ENCODE data around the gene PDE11A. TPM values are rescaled to one million over a fixed set of nuclear protein-coding genes. Genes with fewer than 3 reads are reported as not detected.

Gene PDE11A
- total RNA-seq, 1 donor from 2014 or later = 2.0 TPM

- H3K27ac Mint-ChIP-seq = no peak overlapping the region
- no peaks in the 10 kb centered on the region for H3K36me3 Mint-ChIP-seq
- DNase-seq (ENCODE audit: extremely low spot score, unreplicated experiment) = no peak
- peaks cover 61% of the 10 kb centered on the region for H3K27me3 Mint-ChIP-seq
- peaks cover 5% of the 10 kb centered on the region for H3K9me3 Mint-ChIP-seq
- H3K4me3 Mint-ChIP-seq = peak overlapping the region; percentile 87
- peaks cover 12% of the 10 kb centered on the region for H3K4me1 Mint-ChIP-seq (ENCODE audit: unreplicated experiment)
- no peak for TF ChIP-seq CTCF (conservative IDR thresholded peaks at IDR 0.05)
These were observed 586 bp downstream of the PDE11A start for GRCh38 chr2:178072000-178072382.

- peak overlapping the region; percentile 58 for H3K4me3 Mint-ChIP-seq
- no peak for DNase-seq (ENCODE audit: extremely low spot score, unreplicated experiment)
- peaks cover 12% of the 10 kb centered on the region for H3K4me1 Mint-ChIP-seq (ENCODE audit: unreplicated experiment)
These were observed 1.8 kb downstream of the PDE11A start for GRCh38 chr2:178070824-178071223.

GRCh38 chr2:178069551-178069950, 3.0 kb downstream of the PDE11A start:
- no peaks in the 10 kb centered on the region for H3K36me3 Mint-ChIP-seq
- H3K9me3 Mint-ChIP-seq = no peaks in the 10 kb centered on the region
- TF ChIP-seq CTCF (conservative IDR thresholded peaks at IDR 0.05) = no peak
- peaks cover 12% of the 10 kb centered on the region for H3K4me1 Mint-ChIP-seq (ENCODE audit: unreplicated experiment)
- no peak overlapping the region for H3K27ac Mint-ChIP-seq
- peak overlapping the region; percentile 2 for H3K4me3 Mint-ChIP-seq
- H3K27me3 Mint-ChIP-seq = peaks cover 53% of the 10 kb centered on the region
- DNase-seq (ENCODE audit: extremely low spot score, unreplicated experiment) = no peak

More at GRCh38 chr2:178070824-178071223, 1.8 kb downstream of the PDE11A start:
- H3K27me3 Mint-ChIP-seq = peaks cover 59% of the 10 kb centered on the region
- TF ChIP-seq CTCF (conservative IDR thresholded peaks at IDR 0.05) = no peak
- no peak overlapping the region for H3K27ac Mint-ChIP-seq
- peaks cover 5% of the 10 kb centered on the region for H3K9me3 Mint-ChIP-seq
- H3K36me3 Mint-ChIP-seq = no peaks in the 10 kb centered on the region

GRCh38 chr2:178068823-178069454, 3.6 kb downstream of the PDE11A start:
- Mint-ChIP-seq H3K4me1 (ENCODE audit: unreplicated experiment) (peaks cover 12% of the 10 kb centered on the region), H3K9me3 (no peaks in the 10 kb centered on the region), H3K27me3 (peaks cover 47% of the 10 kb centered on the region), H3K27ac (no peak overlapping the region), H3K36me3 (no peaks in the 10 kb centered on the region), H3K4me3 (no peak overlapping the region)
- no peak for TF ChIP-seq CTCF (conservative IDR thresholded peaks at IDR 0.05)
- DNase-seq (ENCODE audit: extremely low spot score, unreplicated experiment) = no peak

GRCh38 chr2:178066890-178067669, 5.5 kb downstream of the PDE11A start:
- Mint-ChIP-seq H3K27me3 (peaks cover 34% of the 10 kb centered on the region), H3K4me3 (no peak overlapping the region), H3K36me3 (no peaks in the 10 kb centered on the region), H3K27ac (no peak overlapping the region), H3K9me3 (no peaks in the 10 kb centered on the region), H3K4me1 (ENCODE audit: unreplicated experiment) (no peaks in the 10 kb centered on the region)
- no peak for TF ChIP-seq CTCF (conservative IDR thresholded peaks at IDR 0.05)
- no peak for DNase-seq (ENCODE audit: extremely low spot score, unreplicated experiment)

Data from type B pancreatic cell (in vitro differentiated cells).